COR-L47 (cell line): ENCODE results near the gene DLX4.
A peak's percentile ranks its signal among the peaks of the same experiment; 100 is the strongest.

Experiments
- DNase-seq: peaks from one replicate; lab custom pipeline; 2025; lab: John Stamatoyannopoulos, UW

The DLX4 gene

GRCh38 chr17:49968405-49969133, 421 bp upstream of the DLX4 start:
- DNase-seq: peak; percentile 82

GRCh38 chr17:49969795-49970389, 902 bp downstream of the DLX4 start:
- no peak for DNase-seq

GRCh38 chr17:49970498-49970897, 1.5 kb downstream of the DLX4 start:
- DNase-seq: no peak

DNA sequence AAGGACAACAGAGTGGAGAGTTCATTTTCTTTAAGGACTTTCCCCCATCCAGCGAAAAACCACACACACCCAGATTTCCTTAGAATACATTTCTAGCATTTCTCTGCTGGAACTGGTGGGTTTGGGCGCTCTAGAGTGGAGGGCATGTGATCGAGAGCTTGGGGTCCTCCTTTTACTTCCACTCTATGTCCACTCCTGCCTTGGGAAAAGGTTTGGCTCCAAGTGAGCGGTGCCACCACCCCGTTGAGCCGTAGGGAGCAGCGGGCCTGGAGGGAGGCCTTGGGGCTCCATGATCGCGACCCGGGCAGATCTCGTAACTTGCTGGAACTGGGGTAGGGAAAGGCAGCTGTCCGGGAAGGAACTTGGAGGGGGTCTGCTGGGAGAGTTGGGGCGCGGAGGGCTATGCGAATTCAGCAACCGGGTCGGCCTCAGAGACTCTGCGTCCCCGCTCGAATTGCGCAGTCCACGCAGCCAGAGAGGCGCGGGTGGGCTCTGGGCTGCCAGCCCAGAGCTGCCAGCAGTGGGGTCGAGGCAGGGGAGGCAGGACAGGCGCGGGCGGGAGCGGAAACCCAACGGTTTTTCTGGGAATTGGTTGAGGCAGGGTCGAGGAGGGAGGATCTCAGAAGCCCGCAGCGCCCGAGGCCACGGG, 2.3 kb downstream of the DLX4 start:
- no peak for DNase-seq

DNA sequence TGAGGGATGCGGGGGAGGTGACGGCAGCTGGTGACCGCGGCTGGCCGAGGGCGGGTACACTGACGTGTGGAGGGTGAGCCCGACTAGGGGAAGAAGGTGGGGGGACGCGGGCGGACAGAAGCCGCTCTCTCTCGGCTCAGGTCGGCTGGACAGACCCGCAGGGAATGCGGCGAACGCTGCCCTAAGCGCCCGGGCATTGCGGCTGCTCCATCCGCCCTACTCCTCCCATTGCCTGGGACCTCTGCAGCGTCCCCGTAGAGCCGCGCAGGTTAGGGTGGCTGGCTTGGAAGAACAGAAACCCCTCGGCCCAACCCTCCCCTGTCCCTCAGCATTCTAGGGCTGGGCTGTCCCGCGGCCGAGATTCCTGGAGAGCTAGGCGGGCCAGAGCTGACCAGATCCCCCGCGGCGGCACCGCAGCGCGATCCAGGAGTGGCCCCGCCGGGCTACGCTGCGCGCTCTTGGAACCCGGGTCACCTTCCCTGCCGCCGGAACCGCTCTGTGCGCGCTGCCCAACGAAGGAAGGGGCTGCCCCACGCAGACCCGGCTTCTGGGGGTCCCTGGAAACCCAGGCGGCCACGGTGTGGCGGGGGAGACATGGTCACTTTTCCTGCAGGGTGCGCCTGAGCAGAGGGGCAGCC, 3.0 kb downstream of the DLX4 start:
- no peak for DNase-seq

GRCh38 chr17:49972486-49973270, 3.7 kb downstream of the DLX4 start:
- DNase-seq: no peak

DNA sequence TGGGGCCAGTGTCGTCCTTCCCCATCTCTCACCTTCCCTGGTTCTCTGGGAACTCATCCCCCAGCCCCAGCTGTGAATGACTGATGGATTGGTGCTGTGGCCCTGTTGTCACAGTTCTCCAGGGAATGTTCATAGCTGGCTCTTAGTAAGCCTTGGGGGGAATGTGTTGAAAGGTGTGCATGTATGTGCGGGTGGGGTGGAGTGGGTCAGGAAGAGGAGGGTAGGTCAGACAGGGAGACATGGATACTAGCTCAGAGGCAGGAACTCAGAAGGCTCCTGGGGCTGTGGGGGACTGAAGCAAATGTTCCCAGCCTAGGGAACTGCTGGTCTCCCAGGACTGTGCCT, 4.3 kb downstream of the DLX4 start:
- no peak for DNase-seq

DNA sequence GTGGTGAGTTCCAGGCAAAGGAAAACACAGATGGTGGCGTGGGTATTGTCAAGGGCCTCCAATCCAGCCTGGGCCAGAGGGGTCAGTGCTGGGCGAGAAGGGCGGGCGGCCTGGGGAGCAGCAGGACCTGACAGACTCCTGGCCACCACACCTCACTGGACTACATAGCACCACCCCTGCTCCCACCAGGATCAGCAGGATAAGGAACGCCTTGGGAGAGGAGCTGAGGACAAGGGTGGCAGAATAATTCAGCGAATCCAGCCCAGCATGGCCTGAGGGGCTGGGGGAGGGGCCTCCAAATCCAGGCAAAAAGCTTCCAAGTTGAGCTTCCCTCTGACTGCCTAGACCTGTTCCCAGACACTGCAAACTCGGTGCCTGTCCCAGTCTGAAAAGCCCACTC, 6.5 kb downstream of the DLX4 start:
- DNase-seq: no peak

DNA sequence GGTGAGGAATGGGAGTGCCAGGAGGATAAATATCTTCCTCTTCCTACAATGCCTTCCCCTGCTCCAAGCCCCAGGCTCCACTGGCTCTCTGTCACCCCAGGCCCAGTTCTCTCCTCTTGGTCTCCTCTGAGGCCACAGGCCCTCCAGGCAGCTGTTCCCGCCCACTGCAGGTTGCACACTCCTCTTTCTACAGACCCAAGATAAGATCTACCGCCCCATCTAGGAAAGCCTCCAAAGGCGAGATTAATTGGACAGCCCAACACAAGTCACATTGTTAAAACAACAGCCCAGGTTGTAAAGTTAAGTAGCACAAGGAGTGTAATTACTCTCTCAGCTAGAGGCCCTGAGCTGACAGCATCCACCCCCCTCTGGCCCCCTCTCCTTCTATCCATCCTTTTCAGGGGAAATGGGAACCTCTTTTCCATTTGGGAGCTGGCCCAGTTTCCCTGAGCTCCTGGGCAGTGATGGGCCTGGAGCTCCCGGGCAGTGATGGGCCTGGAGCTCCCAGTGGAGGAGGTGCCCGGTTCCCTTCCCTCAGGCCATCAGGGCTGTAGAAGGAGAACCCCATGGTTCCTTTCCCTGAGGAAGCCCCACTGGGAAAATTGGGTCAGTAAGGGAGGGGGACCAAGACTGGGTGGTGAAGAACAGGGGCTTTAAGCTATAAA, 7.3 kb downstream of the DLX4 start:
- peak; percentile 46 for DNase-seq

DNA sequence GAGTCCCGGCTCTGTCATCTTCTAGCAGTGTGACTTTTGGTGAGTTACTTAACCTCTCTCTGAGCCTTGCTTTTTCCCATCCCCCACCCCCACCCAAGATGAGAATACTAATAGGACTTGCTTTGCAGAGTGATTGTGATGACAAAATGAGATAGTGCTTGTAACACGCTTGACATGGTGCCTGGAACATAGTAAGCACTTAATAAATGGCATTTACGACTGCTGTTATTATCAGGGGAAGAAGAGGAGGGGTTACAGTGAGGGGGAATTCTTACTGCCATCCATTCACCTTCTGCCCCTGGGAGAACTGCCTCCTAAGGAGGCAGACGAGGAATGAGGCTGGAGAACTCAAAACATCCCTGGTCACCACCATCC, 7.8 kb downstream of the DLX4 start:
- no peak for DNase-seq

DNA sequence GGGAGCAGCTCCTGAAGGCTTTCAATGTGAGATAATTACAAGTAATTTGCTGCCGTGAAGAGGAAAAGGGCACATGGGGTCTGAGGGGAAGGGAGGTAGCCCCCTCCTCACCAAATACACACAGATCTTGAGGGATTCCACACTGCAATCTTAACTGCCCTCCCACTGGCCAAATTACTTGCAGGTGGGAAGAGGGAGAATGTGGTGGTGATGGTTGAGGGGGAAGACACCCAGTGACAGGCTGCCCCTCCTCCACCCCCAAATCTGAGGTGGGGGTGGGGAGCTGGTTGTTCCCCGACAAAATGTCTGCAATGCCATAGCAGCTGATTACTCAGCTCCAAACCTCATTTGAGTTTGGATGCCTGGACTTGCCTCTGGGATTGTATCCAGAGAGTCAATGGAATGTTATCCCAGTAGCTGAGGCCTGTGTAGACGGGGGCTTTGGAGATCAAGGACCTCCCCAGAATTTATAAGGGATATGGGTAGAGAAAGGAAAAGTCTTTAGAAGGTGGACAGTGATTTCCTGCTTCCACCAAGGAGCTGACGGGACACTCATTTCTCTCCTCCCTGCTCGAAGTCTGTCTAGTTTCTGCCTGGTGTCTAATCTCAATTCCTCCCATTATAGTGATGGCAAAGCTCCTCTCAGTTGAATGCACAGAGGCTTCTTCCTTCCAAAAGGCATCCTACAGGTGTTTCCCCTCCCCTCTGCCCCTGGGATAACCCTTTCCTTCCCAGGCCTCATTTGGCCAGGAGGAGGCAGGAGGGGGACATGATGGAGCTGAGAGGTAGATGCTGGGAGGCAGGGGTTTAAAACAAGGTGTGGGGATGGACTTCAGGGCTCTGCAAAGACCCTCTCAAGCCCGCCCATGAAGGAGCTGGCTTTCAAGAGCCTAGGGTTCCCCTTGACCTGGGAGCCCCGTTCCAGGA, 8.7 kb downstream of the DLX4 start:
- DNase-seq: no peak

DNA sequence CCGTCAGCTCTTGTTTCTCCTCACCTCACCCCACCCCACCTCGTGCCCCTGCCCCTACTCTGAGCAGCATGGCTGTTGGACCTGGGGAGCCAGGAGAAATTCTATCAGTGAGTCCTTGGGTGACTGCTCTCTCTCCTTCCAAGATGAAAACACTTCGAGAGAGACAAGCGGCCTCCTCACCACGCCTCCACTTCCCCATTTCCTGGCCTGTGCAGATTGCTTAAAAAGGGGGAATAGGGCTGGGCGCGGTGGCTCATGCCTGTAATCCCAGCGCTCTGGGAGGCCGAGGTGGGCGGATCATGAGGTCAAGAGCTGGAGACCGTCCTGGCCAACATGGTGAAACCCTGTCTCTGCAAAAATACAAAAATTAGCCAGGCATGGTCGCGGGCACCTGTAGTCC, 9.5 kb downstream of the DLX4 start:
- DNase-seq: no peak

DNA sequence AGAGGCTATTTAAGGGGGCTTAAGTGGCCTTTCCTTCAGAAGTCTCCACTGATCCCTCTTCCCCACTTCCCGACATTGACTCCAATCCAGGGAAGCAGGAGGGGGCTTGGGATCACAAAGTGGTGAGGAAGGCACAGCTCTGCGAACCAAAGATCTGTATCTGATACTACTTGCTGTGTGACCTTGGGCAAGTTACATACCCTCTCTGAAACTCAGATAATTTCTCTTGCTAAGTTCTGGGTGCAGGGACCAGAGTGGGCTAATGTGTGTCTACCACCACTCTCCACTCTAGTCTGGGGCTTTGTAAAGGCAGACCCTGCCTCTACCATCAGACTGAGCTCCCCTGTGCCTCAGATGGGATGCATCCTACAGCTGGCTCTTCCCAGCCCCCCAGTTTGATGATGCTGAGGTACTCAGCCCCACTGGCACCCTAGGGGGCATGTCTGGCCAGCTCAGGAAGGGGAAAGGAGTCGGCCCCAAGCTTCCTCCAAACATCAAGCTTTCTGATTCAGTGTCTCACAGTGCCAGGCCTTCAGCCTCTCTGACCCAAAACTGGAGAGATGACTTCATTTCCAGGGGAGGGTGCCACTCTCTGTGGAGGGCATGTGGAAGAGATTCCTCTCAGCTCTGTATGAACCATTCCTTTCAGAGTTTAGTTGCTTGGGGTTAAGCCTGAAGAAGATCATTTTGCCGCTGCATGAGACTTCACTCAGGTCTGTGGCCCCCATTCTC, 10.9 kb downstream of the DLX4 start:
- DNase-seq: no peak

- DNase-seq: no peak
Measured at GRCh38 chr17:49980703-49981197, 11.8 kb downstream of the DLX4 start.

DNA sequence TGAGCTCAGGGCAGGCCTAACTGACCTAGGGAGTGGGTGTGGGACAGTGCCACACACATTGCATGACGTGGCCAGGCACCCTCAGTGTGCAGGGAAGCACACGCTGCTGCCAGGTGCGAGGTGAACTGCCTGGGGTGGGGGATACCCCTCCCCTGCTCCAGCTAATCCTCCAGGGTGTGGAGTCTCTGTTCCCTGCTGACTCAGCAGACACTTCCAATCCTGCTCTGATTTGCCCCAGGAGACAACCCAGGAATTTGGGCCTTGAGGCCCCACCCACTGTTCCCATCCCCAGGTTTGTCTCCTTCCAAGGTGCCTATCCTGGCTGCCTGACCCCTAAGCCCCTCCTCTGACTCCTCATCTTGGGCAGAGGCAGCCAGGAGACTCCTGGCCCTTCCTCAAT, 15.3 kb downstream of the DLX4 start:
- DNase-seq: no peak

DNA sequence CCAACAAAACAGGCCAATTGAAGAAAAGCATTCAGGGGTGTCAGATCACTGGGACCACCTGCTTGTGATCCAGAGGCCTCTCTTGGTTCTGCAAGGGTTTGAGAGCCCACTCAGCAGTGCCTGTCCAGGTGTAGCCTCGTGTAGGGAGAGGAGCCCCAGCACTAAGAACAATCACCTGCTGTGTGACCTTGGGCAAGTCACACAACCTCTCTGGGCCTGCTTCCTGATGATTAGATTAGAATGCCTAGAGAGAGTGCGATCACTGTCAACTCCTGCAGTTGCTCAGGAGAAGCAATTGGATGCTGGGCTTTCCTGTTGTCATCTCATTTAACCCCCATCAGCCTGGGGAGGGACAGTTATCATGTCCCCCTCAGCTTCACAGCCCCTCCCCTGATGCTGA, 15.8 kb downstream of the DLX4 start:
- DNase-seq: no peak

DNA sequence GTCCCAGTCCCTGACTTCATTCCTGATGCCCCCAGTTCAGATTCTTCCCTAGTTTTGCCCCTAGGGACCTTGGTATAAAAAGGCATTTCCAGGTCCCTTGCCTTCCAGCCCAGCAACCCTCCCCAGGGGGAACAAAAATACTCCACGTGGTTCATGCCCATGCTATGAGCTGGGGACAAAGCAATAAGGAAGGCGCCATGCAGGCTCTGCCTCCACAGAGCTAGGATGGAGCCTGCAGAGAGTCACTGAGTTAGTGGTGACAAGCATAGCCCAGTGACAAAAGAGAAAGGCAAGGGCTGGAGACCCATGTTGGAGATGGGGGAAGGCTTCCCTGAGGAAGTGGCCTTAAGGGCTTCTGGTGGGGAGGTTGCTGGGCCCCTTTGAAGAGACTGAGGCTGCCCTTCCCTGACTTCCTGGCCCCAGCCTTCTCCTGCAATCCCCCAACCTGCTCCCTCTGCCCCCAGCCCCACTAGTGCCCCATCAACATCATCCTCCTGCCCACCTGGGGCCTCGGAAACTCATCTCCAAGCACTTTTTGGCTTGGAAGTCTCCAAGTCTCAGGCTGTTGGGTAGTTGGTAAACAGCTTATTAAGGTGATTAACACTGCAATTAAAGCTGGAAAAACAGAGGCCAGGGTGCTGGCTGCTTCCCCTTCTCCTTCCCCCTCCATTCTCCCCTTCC, 16.5 kb downstream of the DLX4 start:
- peak; percentile 7 for DNase-seq

- DNase-seq: no peak
Measured at GRCh38 chr17:49986396-49987289, 17.7 kb downstream of the DLX4 start.
